Uterus (tissue), 4 donors: ENCODE data around the gene SLC4A4. TPM values are rescaled to one million over a fixed set of nuclear protein-coding genes. Genes with fewer than 3 reads are reported as not detected.

Experiments used
- DNase-seq, 2 donors: peaks; one replicate each; pipeline ENCODE4 v3.0.0-alpha.2; 2019 to 2020
- H3K27ac ChIP-seq, 2 donors: fragments of 200-600 bp; sonication (generic); 1 replicate in 1 of 2; 2 replicates in 1 of 2; pipeline ENCODE4 v1.5.1; 2016 to 2018
- H3K27me3 ChIP-seq, 2 donors: fragments of 200-600 bp; sonication (generic); one replicate each; pipeline ENCODE4 v1.5.1; 2018 to 2019; ENCODE audit warnings: control low read depth in 1 of 2
- H3K36me3 ChIP-seq, 2 donors: fragments of 200-600 bp; sonication (generic); one replicate each; pipeline ENCODE4 v1.5.1; 2019; ENCODE audit warnings: control low read depth in 1 of 2
- H3K4me1 ChIP-seq, 2 donors: fragments of 200-600 bp; sonication (generic); one replicate each; pipeline ENCODE4 v1.5.1; 2018 to 2019; ENCODE audit warnings: control low read depth in 1 of 2
- H3K4me3 ChIP-seq, 2 donors: fragments of 200-600 bp; sonication (generic); 1 replicate in 1 of 2; 2 replicates in 1 of 2; pipeline ENCODE4 v1.5.1; 2018 to 2019; ENCODE audit warnings: mild to moderate bottlenecking in 1 of 2
- H3K9me3 ChIP-seq, 2 donors: fragments of 200-600 bp; sonication (generic); one replicate each; pipeline ENCODE4 v1.5.1; 2019; ENCODE audit warnings: control low read depth in 1 of 2
- CTCF ChIP-seq, 4 experiments: fragments of 200-600 bp in 2 of 4; fragments of 450-650 bp in 2 of 4; sonication (generic) in 2 of 4; IDR thresholded peaks; one replicate each; pipeline ENCODE4 v1.5.1; 2016 to 2019; ENCODE audit warnings: antibody characterized with exemption in 4 of 4, mild to moderate bottlenecking in 2 of 4, moderate library complexity in 1 of 4
- POLR2A ChIP-seq, 2 donors: fragments of 450-650 bp; IDR thresholded peaks; one replicate each; pipeline ENCODE4 v1.6.1; 2016; ENCODE audit warnings: antibody characterized with exemption in 2 of 2, mild to moderate bottlenecking in 1 of 2, moderate library complexity in 1 of 2
- intact Hi-C: fragments of 100-400 bp; cut with DNase I; formaldehyde crosslinking; loops from one replicate; pipeline ENCODE4 v1.15.1; 2023; ENCODE audit warnings: low total_unique reads
- total RNA-seq, 4 donors: library from RNA; depleted of rRNA in 3 of 4; stranded (reverse); fragments of >200 nt in 3 of 4; gene quantifications; one replicate each; pipeline versions ENCODE4 v1.1.0 to v1.2.4, GENCODE V29; 2014 to 2023
- donor health status: DM: yes; HTN: yes; CAD: no.

Gene SLC4A4
- total RNA-seq, 4 donors from 2014 or later = 0.29 to 9.0 (median 0.87) TPM

- no peaks in the 10 kb centered on the region for H3K36me3 ChIP-seq
- no peaks in the 10 kb centered on the region for H3K9me3 ChIP-seq
- no peak for DNase-seq
- TF ChIP-seq CTCF (IDR thresholded peaks at IDR 0.05) = no peak
- no peak overlapping the region for H3K27ac ChIP-seq
- no peak overlapping the region for H3K4me3 ChIP-seq
- intact Hi-C loops = no loop called here
- no peaks in the 10 kb centered on the region for H3K4me1 ChIP-seq
- H3K27me3 ChIP-seq = no peaks in the 10 kb centered on the region
Observed at GRCh38 chr4:71570492-71570891, 231.7 kb downstream of the SLC4A4 start.

- Histone ChIP-seq H3K27me3 (no peaks in the 10 kb centered on the region), H3K9me3 (no peaks in the 10 kb centered on the region), H3K36me3 (no peaks in the 10 kb centered on the region), H3K4me1 (no peaks in the 10 kb centered on the region), H3K4me3 (no peak overlapping the region), H3K27ac (no peak overlapping the region)
- intact Hi-C loops = no loop called here
- DNase-seq = no peak
- no peak for TF ChIP-seq CTCF (IDR thresholded peaks at IDR 0.05)
- TF ChIP-seq POLR2A (IDR thresholded peaks at IDR 0.05) = no peak
Observed at GRCh38 chr4:71571346-71571745, 232.5 kb downstream of the SLC4A4 start.

- no peaks in the 10 kb centered on the region for H3K27me3 ChIP-seq
- no peak for DNase-seq
- H3K4me1 ChIP-seq = no peaks in the 10 kb centered on the region
- no peaks in the 10 kb centered on the region for H3K36me3 ChIP-seq
- H3K9me3 ChIP-seq = peaks cover 0 to 1% of the 10 kb centered on the region in 2 donors
- intact Hi-C loops = no loop called here
- no peak overlapping the region for H3K4me3 ChIP-seq
- H3K27ac ChIP-seq = no peak overlapping the region
- no peak for TF ChIP-seq CTCF (IDR thresholded peaks at IDR 0.05)
Observed at GRCh38 chr4:71583971-71584370, 245.2 kb downstream of the SLC4A4 start.

GRCh38 chr4:71584585-71584984, 245.8 kb downstream of the SLC4A4 start:
- DNase-seq = no peak
- H3K4me1 ChIP-seq = no peaks in the 10 kb centered on the region
- H3K4me3 ChIP-seq = no peak overlapping the region
- intact Hi-C loops = no loop called here
- no peak for TF ChIP-seq POLR2A (IDR thresholded peaks at IDR 0.05)
- no peak for TF ChIP-seq CTCF (IDR thresholded peaks at IDR 0.05)
- H3K36me3 ChIP-seq = no peaks in the 10 kb centered on the region
- no peaks in the 10 kb centered on the region for H3K27me3 ChIP-seq
- no peak overlapping the region for H3K27ac ChIP-seq
- H3K9me3 ChIP-seq = peaks cover 0 to 2% of the 10 kb centered on the region in 2 donors

- Histone ChIP-seq H3K36me3 (no peaks in the 10 kb centered on the region), H3K4me1 (no peaks in the 10 kb centered on the region), H3K27ac (no peak overlapping the region), H3K9me3 (peaks cover 0 to 2% of the 10 kb centered on the region in 2 donors), H3K4me3 (no peak overlapping the region), H3K27me3 (no peaks in the 10 kb centered on the region)
- DNase-seq = no peak
- TF ChIP-seq CTCF (IDR thresholded peaks at IDR 0.05) (no peak), POLR2A (IDR thresholded peaks at IDR 0.05) (no peak)
- intact Hi-C loops = no loop called here
Observed at GRCh38 chr4:71586087-71586763, 247.4 kb downstream of the SLC4A4 start.
